GM10248 (cell line): ENCODE data around the gene KCNJ5.
A peak's percentile ranks its signal among the peaks of the same experiment; 100 is the strongest.

ENCODE experiments used
- CTCF ChIA-PET: fragments of 300-600 bp; sonication (Branson Sonifier 250); formaldehyde crosslinking; extraction: SDS; loops from one replicate; lab custom pipeline; 2021; ENCODE audit warnings: antibody characterized with exemption; lab: Yijun Ruan, JAX
- POLR2A ChIA-PET: fragments of 350-650 bp; sonication (Branson Sonifier 250); formaldehyde crosslinking; extraction: SDS; loops from one replicate; lab custom pipeline; 2020; ENCODE audit warnings: antibody characterized with exemption; lab: Yijun Ruan, JAX
- DNase-seq: peaks from one replicate; pipeline ENCODE4 v3.0.0; 2012; ENCODE audit errors: extremely low spot score
- TF ChIP-seq, protein P1 (sequence below): IDR thresholded peaks from 2 replicates; pipeline ENCODE4 v1.5.1; 2012; ENCODE audit warnings: mild to moderate bottlenecking, low read depth; ENCODE audit errors: extremely low read depth, missing control alignments, control extremely low read depth

The KCNJ5 gene

DNA sequence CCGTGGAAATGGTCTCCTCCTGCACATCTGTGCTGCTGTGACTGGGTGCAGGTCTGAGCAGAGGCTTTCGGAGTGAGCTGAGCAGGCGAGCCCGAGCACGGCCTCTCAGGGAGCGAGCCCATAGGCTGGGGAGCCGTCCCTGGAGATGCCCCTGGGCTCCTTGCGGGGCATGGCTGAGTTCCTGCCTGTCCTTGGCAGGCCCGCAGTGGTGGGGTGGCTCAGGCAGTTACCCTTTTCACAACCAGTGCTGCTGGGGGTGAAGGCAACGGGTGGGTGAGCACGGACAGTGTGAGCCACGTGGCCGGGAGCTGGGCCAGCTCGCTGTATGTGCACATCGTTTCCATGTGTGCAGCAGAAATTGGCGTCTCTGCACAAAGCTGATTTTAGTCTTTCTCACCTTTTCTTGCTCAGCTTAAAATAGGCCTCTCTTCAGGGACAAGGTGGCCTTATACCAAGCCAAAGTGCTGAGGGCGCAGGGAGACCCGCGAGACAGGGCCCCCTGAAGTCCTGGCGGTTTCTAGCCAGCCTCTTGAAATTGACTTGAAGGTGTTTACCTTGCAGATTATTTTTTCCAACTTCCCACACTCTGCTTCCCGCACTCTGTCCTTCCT lies 51.8 kb downstream of the KCNJ5 start, which contains the start of gene TP53AIP1:
TSS of gene TP53AIP1 (minus strand) at position 55 of the 611 bp plus-strand sequence. CDS start 5,053 bp downstream, outside the sequence.
- CTCF ChIA-PET = interaction anchor here (0.9 kb wide), 2 partner anchors 8 to 13 kb away, joined by 3 to 4 read pairs; no protein-coding TSS in a partner anchor
- TF ChIP-seq, protein P1, sequence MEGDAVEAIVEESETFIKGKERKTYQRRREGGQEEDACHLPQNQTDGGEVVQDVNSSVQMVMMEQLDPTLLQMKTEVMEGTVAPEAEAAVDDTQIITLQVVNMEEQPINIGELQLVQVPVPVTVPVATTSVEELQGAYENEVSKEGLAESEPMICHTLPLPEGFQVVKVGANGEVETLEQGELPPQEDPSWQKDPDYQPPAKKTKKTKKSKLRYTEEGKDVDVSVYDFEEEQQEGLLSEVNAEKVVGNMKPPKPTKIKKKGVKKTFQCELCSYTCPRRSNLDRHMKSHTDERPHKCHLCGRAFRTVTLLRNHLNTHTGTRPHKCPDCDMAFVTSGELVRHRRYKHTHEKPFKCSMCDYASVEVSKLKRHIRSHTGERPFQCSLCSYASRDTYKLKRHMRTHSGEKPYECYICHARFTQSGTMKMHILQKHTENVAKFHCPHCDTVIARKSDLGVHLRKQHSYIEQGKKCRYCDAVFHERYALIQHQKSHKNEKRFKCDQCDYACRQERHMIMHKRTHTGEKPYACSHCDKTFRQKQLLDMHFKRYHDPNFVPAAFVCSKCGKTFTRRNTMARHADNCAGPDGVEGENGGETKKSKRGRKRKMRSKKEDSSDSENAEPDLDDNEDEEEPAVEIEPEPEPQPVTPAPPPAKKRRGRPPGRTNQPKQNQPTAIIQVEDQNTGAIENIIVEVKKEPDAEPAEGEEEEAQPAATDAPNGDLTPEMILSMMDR = no peak
- POLR2A ChIA-PET = no interaction called here
- DNase-seq = no peak

DNA sequence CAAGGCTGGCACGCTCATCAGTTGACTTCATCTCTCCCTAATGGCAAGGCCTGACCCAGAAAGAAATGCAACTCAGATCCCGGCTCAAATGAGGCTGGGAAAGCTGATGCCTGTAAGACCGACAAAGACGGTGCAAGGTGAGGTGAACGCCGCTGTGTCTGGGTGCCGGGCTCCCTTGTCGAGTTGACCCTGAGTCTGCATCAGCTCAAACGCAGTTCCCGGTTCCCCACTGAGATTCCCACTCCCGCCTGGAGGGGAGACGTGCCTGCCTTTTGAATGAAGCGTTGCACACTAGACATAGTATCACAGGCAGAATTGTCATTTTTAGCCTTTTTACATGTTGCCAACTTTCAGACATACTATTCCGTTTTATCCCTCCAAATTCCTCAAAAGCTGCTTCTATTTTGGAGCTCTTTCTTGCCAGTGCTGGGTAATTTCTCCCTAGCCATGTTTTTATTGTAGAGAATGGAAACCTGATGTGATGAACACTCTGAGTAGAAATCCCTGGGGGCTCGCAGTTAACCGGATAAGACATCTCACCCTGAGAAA lies 52.3 kb downstream of the KCNJ5 start:
- no peak for DNase-seq
- CTCF ChIA-PET = interaction anchor here (0.9 kb wide), 2 partner anchors 9 to 13 kb away, joined by 3 to 4 read pairs; no protein-coding TSS in a partner anchor
- POLR2A ChIA-PET = no interaction called here
- TF ChIP-seq, protein P1 = no peak

DNA sequence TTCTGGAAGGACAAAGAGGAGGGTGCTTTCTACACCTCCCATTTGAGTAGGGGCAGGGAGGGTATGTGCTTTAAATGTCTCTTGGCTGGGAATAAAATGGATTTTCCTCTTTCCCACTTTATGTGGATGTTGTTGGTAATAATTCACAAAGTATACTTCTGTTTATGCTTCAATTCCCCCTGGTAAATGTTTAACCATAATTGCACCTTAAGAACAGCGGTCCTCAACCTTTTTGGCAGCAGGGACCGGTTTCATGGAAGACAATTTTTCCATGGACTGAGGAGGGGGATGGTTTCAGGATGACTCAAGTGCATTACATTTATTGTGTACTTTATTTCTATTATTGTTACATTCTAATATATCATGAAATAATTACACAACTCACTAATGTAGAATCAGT lies 55.5 kb downstream of the KCNJ5 start:
- DNase-seq = no peak
- TF ChIP-seq, protein P1 = no peak
- ChIA-PET CTCF (interaction anchor here (3.7 to 8.5 kb wide), 2 partner anchors 10 to 60 kb away, joined by 21 to 89 read pairs; no protein-coding TSS in a partner anchor), POLR2A (no interaction called here)

DNA sequence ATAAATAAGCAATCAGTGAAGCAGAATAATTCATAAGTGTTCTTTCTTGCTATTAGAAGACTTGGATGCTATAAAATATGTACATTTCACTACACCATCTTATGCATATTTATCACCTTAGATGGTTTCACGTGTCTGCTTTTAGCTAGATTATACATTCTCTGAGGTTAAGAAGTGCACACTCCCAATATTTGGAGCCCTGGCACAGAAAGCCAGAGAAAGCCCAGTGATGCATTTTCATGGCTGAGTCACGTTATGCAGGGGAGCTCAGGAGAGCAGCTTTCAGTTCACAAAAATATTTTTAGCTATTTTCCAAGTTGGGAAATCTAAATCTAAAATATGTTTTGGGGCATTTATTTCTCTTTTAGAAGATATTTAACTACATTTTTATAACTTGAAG lies 56.6 kb downstream of the KCNJ5 start:
- CTCF ChIA-PET = interaction anchor here (1.0 to 8.5 kb wide), 11 partner anchors 9 to 776 kb away, joined by 3 to 89 read pairs (median 5); no protein-coding TSS in a partner anchor
- POLR2A ChIA-PET = no interaction called here
- no peak for DNase-seq
- TF ChIP-seq, protein P1 = no peak

DNA sequence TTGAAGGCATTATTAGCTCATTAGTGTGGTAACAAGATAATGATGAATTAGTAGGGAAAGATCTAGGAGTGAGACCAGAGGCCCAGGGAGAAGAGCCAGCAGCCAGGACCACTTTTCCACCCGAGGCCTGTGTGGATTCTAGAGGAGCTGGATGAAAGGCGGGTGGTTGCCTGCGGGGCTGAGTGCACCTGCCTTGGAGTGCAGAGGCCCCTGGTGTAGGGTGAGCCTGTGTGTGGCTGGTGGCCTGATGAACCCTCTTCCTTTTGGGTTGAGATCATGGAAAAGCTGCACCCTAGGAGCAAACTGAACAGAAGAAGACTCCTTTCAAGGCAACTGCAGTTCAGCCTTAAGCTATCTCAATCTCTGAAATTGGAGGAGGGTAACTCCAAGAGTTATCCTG lies 57.4 kb downstream of the KCNJ5 start:
- TF ChIP-seq, protein P1 = peak; percentile 10
- ChIA-PET CTCF (interaction anchor here (0.9 to 8.5 kb wide), 17 partner anchors 8 to 792 kb away, joined by 3 to 89 read pairs (median 4); no protein-coding TSS in a partner anchor), POLR2A (no interaction called here)
- no peak for DNase-seq

DNA sequence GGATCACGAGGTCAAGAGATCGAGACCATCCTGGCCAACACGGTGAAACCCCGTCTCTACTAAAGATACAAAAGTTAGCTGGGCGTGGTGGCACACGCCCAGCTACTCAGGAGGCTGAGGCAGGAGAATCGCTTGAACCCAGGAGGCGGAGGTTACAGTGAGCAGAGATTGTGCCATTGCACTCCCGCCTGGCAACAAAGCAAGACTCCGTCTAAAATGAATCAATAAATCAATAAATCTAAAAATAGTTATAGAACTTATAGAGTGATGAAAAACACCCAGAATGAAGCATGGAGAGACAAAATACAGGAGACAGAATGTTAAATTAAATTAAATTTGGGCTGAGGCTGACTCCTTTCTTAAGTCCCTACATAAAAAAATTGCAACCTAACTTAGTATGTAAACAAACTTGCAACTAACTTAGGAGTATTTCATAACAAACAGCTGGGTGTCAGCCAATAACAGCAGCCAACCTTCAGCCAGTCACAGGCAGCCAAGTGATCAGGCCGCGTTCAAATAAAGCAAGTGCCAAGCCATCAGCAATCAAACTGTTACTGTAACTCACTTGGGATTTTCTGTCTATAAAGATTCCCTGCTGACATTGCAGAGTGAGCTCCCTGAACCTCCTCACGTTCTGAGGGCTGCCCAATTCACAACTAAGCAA lies 58.8 kb downstream of the KCNJ5 start:
- POLR2A ChIA-PET = no interaction called here
- DNase-seq = no peak
- TF ChIP-seq, protein P1 = no peak
- CTCF ChIA-PET = interaction anchor here (1.0 to 8.5 kb wide), 3 partner anchors 10 to 69 kb away, joined by 3 to 89 read pairs (median 11); no protein-coding TSS in a partner anchor
